LHCN-M2 (cell line): ENCODE measurements around the gene TPM2. TPM values are rescaled to one million over a fixed set of nuclear protein-coding genes. Genes with fewer than 3 reads are reported as not detected.
A peak's percentile ranks its signal among the peaks of the same experiment; 100 is the strongest.

Experiments used
- DNase-seq: peaks from one replicate; pipeline ENCODE4 v3.0.0-alpha.2; 2012; ENCODE audit warnings: low read depth
- total RNA-seq: library from RNA; depleted of rRNA; stranded (reverse); fragments of >200 nt; gene quantifications from 2 replicates; pipeline ENCODE4 v1.2.3, GENCODE V29; 2014

Gene TPM2
- total RNA-seq, 1 experiment from 2014 or later, result 1,115 TPM

DNA sequence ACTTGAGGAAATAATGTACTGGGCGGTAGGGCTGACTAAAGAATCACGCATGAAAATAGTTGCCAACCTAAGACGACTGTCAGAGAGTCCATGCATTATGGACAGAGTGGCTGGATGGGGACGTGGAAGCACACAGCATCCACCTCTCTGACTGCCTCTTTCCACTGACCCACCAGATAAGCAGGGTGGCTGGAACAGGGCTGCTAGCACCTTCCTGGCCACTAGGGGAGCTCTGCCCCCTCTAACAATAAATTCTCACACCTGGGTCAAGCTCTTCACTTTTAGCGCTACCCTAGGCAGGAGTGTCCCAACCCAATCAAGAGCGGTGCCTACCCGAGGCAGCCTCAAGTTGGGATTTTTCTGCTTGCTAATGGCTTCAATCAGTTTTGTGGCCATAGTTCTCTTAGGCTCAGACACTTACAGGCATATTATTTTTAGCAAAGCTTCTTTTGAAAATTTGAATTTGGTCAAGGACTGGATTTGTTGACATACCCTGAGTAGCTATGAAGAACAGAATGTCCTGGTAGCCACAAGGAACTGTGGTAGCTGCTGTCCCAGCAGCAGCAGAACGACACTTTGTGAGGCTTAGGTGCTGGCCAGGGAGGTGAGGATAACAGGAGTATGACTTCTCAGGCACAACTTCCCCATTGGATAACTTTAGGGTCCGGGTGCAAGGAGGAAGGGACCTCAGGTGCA is 6.9 kb upstream of the TPM2 start:
- peak; percentile 36 for DNase-seq

DNA sequence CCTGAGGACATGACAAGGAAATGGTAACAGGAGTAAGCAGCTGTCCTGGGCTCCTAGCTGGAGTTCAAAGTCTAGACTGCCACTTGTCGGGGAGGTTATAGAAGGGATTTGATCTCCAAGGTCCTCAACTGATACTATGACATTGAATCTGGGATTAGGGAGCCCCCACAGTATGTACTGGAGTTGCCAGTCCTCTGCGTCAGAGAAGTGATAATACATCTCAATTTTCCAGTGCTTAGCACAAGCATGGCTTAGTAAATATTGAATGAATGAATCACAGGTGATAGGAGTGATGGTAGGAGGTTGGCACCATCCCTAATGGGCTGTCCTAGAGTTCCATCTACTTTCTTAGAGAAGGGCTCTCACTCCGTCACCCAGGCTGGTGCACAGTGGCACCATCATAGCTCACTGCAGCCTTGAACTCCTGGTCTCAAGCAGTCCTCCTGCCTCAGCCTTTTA is 6.2 kb upstream of the TPM2 start:
- no peak for DNase-seq

DNA sequence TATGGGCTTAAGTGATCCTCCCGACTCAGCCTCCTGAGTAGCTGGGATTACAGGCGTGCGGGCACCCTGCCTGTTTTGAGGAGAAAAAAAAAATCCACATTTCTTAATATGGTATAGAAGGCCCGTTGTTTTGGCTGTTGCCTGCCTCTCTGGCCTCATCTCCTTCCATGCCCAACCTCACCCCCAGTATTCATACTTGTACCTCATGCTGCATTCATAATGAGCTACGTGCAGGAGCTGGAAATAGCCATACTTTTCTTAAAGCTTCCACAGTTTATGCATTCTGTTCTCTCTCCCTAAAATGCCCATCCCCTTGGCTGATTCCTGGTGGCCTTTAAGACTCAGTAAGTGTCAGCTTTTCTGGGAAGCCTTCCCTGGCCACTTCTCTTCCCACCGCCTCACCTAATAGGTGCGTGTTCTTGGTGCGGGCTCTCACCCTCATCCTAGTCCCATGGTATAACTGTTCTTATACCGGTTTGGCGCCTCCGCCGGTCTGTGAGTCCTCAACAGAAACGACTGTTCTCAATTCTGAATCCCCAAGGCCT is 2.1 kb upstream of the TPM2 start:
- DNase-seq, result no peak

DNA sequence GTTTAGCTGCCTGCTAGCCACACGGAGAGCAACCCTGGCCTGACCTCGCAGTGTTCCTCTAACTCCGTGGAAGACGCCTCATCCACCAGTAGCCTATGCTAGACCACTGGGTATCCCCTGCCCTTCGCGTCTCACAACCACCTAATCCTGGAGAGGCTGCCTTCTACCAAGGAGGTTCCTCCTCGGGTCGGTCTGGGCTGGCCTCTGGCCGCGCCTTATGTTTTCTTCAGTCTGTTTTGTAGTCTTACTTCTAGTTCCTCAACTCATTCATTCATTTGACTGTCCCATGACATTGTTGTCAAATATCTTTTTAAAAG is 1.6 kb upstream of the TPM2 start:
- no peak for DNase-seq

DNA sequence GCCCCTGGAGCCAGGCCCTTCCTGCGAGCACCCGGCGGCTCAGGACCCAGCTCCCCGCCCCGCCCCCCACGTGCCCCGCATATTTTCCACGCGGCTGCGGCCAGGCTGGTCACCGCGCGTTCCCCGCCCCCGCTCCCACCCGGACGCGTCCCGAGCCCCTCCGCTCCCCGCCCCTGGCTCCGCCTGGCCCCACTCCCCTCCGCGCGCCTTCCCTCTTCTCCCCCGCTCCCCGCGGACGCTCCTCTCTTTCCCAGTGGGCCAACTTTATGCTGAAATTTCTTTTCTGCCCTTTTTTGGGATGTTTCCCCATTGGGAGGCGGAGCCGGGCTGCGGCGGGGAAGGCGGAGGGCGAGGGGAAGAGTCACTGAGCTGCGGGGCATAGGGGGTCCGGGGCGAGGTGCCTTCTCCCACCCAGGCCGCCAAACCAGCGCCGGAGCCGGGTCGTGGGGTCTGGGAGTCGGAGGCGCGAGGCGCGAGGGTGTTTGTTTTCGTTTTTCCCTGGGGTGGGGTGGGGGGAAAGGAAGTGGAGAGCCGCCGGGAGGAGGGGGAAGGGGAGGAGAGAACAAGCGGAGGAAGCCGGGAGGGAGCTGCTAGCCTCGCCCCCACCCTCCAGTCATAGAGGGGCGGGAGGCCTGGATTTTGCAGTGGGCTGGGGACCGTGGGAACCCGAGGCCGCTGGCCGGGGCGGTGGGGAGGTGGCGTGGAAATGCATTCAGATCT is 1.0 kb upstream of the TPM2 start:
- peak; percentile 73 for DNase-seq

DNA sequence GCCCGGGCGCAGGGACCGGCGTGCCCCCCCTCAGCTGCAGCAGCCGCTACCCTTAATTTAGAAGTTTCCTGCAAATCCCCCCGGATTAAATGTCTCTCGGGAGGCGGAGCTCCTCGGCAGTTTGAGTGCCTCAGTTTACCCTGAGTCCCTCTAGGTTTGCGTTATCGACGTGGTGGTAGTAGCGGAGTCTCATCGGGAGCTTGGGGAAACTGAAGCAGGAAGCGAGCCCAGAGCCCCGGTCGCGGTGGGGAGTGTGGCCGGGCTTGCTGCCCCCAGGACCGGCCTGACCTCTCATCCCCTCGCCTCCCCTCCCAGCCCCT is 529 bp upstream of the TPM2 start:
- no peak for DNase-seq

DNA sequence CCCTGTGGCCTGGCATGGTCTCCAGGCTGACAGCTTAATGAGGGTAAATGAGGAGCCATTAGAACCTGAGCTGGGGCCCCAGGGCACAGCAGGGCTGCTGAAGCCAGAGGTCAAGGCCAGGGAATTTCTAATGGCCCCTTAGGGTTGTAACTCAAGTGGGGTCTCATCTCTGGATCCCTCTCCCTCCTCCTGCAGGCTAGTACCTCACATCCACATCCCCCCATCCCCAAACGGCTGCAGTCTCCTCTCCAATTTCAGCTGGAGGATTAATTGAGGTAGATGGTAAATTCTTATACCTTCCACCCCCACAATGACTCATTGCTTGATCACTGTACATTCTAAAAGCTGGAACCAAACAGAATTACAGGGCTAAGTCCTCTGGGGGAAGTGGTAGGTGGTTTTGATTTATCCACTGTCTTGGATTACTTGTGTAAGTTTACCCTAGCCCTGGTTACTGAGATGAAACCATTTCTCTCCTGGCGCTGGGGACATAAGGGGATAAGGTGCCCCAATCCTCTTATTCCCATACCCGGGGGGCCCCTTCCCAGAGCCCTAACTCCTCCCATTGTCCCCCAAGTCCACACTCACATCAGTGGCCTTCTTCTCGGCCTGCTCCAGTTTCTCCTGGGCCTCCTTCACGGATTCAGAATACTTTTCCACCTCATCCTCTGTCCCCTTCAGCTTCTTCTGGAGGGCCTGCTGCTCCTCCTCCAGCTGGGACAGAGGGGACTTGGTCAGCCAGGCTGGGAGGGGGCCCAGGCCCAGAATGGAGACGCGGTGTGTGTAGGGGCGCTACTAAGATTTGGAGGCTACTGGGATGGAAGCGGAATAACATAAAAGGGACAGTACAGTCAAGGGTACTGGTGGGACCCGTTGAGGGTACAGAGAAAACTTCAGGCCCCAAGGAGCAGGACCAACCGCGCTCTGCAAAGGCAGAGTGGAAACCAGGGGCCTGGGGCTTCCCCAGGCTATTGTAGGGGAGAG is 875 bp downstream of the TPM2 start:
- DNase-seq, result peak; percentile 91

DNA sequence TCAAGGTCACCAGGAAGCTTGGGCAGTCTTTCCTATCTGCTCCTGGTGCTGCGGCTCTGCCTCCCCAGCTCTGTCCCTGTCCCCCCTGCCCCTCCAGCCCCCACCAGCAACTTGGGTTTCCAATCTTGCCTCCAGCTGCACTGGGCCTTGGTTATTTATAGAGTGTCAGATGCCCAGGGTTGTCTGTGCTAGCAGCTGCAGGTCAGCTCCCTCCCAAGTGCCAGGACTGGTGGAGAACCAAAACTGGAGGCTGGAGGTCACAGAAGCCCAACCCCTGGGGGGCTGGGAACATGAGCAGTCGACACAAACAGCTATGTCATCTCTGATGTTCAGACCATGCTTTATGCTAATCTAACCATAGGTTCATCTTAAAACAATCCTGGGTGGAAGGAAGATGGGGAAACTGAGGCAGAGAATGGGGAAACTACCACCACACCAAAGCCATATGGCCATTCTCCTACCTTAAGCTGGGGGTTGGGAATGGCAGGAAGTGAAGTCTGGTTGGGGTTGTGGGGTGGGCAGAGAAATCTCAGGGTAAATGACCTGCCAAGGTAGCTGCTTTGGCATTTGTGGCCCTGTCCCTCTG is 1.7 kb downstream of the TPM2 start:
- peak; percentile 51 for DNase-seq

DNA sequence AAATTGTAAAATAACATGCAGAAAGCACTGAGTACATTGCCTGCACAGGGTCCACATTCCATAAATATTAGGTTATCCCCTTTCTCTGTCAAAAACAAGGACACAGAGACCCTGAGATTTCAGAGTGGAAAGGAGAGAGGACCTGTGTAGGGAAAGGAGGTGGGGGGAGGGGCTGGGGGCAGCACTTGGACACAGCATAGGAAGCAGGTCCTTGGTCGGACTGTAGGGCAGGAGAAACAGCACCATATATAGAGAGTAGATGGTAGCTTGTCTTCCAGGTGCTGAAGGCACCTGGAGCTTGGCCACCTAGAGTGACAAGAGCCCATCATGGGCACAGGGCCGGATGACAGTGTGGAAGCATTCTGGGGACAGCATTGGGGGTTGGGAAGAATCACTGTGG is 2.4 kb downstream of the TPM2 start:
- DNase-seq, result no peak

DNA sequence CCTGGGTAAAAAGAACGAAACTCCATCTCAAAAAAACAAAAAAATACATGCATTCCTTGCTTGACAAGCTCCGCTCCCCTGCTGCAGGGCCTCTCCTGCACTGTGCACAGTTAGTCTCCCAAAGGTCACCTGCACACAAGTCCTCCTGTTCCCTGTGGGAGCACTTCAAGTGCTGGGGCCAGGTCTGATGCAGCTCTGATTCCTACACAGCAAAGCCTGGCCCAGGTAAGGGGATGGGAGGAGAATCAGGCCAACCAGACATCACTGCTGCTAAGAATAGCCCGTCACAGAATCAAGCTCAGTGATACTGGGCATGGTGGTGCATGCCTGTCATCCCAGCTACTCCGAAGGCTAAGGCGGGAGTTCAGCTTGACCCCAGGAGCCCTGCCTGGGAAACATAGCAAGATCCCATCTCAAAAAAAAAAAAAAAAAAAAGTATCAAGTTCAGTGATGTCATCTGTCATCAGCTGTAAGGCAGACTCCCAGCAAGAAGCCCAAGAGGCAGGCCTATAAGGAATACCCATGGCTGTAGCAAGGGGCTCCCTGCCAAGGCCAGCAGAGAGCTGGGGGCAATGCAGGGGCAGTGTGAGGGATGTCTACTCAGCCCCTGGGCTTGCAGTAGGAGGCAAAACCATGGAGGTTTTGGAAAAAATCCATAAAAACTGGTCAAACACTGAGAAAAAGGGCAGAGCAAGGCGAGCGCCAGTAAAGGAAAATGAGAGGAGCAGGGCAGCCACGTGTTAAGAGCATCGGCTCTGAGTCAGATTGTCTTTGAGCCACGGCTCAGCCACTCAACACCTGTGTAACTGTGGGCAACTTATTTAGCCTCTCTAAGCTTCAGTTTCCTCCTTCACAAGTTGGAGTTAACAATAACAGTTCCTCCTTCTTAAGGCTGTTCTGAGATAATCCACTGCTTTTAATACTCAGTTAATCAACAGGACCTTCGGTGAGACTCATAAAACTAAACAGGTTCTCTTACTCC is 3.2 kb downstream of the TPM2 start:
- peak; percentile 40 for DNase-seq

DNA sequence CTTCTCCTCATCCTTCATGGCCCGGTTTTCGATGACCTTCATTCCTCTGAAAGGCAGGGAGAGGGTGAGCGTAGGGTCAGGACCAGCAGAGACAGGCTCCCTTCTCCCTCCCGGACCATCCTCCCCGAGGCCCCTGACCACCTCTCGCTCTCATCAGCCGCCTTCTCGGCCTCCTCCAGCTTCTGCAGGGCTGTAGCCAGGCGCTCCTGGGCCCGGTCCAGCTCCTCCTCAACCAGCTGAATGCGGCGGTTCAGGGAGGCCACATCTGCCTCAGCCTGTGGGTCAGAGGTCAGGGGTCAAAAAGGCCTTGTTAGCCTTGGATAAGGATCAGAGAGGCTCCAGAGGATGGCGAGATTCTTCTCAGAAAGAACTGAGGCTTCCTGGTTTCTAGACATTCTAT is 4.2 kb downstream of the TPM2 start:
- no peak for DNase-seq

DNA sequence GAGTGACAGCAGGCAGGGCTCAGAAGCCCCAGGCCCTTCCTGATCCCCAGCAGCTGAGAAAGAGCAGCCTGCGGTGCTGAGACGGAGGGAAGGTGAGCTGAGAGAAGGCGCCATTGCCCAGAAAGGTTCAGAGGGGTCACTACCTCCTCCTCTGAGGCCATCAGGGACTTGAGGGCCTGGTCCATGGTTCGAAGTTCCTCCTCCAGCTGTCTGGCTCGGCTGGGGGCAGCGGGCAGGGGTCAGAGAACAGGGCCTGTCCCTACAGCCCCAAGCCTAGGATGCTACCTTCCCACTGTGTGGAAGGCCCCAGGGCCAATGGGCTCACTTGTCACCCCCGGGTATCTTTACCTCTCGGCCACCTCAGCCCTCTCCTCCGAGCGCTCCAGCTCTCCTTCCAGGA is 4.8 kb downstream of the TPM2 start:
- no peak for DNase-seq

DNA sequence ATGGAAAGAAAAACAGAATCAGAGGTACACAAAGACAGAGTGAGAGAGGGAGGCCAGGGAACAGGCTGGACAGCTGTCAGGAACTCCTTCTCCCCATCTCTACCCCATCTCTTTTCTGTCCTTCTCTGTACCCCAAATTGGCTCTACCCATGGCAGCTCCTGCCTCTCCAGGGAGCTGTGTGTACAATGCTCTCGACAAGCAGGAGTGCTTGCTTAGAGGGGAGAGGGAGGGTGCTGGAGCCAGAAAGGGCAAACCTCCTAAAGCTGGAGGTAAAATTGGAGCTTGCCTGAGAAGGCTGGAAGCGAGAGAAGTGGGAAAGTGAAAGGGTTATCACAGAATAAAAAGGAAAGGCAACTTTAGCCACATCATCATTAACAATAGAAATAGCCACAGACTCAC is 6.4 kb downstream of the TPM2 start:
- no peak for DNase-seq

DNA sequence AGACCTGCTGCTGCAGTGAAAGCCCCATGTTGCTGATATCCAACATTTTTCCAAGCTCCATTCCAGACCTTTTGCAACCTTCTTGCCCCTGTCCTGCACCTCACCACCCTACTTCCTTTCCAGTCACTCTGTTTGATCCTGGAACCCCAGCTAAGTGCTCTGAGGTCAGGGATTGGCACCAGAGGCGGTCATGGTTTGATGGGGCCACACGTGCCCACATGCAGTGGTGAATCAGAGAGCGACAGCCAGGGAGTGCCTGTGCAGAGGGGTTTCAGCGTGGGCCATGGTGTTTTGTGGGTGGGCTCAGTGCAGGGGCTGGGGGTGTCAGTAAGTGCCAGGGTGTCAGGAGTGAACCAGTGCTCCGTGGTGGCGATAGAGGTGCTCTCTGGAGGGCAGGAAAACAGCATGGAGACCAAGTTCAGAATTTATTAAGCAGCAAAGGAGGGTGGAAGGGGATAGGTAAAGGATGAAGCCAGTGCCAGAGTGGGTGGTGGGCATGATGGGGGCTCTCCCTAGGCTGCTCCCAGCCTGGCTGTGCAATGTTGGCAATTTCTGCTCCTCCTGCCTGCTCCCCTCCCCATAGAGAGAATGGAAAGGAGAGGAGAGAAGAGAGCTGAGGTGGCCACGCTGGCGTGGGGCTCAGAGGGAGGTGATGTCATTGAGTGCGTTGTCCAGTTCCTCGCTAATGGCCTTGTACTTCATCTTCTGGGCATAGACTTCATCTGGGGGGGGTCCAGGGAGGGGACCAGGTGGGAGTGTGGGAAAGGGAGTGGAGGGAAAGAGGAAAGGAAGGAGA is 7.0 kb downstream of the TPM2 start:
- no peak for DNase-seq

DNA sequence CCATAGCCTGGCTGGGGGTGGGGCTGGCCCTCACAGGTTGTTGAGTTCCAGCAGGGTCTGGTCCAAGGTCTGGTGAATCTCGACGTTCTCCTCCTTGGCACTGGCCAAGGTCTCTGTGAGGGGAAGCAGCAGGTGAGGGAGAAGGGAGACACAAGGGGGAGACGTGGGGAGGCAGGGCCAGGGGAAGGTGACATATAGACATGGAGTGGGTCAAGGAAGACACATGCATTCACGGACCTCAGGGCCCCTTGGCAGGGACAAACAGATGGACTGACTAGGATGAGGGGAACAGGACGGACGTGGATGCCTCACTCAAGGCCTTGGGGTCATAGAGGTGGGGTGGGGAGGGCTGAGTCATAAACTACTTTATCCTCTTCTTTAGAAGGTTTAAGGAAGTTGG is 7.7 kb downstream of the TPM2 start:
- DNase-seq, result no peak

DNA sequence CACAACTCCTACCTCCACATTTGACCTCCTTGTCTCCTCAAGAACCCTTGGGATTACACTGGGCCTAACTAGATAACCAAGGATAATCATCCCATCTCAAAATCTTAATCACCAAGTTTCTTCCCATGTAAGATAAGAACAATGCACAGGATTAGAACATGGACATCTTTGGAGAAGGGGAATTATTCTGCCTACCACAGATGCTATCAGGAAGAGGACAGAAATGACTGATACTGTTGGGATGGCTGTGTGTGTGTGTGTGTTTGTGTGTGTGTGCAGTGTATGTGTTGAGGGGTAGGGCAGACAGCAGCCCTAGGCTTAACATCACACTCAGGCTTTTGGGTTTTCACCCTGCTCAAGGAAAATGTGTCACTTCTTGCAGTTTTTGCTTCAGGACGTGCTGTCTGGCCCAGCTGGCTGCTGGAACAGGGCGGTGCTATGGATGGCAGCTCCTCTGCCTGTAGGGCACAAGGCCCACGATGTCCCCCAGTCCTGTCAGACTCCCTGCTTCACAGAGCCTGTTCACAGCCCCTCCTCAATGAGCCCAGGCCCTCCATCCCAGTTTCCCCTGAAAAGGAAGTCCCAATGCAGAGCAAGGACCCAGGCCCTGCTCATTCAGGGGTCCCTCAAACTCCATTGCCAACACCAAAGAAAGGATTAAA is 8.3 kb downstream of the TPM2 start:
- DNase-seq, result peak; percentile 50

DNA sequence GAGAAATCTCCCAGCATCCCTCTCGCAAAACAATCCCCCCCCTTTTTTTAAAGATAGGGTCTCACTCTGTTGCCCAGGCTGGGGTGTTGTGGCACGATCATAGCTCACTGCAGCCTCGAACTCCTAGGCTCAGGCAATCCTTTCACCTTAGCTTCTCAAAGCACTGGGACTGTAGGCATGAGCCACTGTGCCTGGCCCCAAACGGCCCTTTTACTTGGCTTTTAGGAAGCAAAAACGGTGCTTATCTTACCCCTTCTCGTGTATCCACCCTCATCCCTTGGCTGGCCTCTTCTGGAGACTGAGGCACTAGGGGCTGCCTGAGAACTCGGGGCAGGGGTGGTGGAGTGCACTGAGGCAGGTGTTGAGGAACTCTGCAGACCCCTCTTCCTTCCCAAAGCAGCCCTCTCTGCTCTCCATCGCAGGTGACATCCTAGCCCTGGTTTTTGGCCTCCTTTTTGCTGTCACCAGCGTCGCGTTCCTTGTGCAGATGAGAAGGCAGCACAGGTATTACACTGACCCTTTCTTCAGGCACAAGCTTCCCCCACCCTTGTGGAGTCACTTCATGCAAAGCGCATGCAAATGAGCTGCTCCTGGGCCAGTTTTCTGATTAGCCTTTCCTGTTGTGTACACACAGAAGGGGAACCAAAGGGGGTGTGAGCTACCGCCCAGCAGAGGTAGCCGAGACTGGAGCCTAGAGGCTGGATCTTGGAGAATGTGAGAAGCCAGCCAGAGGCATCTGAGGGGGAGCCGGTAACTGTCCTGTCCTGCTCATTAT is 9.2 kb downstream of the TPM2 start:
- DNase-seq, result peak; percentile 45

DNA sequence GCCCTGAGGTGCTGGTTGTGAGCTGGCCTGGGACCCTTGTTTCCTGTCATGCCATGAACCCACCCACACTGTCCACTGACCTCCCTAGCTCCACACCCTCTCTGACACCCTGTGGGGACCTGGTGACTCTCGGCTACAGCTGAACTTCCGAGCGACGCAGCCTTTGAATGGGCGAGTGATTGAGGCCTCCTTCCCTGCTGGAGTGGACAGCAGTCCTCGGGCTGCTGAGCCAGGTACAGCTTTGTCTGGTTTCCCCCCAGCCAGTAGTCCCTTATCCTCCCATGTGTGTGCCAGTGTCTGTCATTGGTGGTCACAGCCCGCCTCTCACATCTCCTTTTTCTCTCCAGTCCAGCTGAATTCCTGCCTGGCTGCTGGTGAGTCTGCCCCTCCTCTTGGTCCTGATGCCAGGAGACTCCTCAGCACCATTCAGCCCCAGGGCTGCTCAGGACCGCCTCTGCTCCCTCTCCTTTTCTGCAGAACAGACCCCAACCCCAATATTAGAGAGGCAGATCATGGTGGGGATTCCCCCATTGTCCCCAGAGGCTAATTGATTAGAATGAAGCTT is 9.9 kb downstream of the TPM2 start:
- no peak for DNase-seq
